GM23248 (cell line): ENCODE measurements around the gene CHD1. TPM values are rescaled to one million over a fixed set of nuclear protein-coding genes. Genes with fewer than 3 reads are reported as not detected.

Experiments used
- DNase-seq: peaks from one replicate; pipeline ENCODE4 v3.0.0-alpha.2; 2015
- H2AFZ ChIP-seq: fragments of 200-600 bp; sonication (generic); 2 replicates; pipeline ENCODE4 v1.6.1; 2016; ENCODE audit warnings: antibody characterized with exemption
- H3F3A ChIP-seq: fragments of 200-600 bp; sonication (generic); 2 replicates; pipeline ENCODE4 v1.6.1; 2016; ENCODE audit warnings: mild to moderate bottlenecking, antibody characterized with exemption, mixed run types; ENCODE audit not compliant: insufficient read depth
- H3K27ac ChIP-seq: fragments of 200-600 bp; sonication (generic); 2 replicates; pipeline ENCODE4 v1.5.1; 2016; ENCODE audit warnings: mild to moderate bottlenecking
- H3K27me3 ChIP-seq: fragments of 200-600 bp; sonication (generic); replicated peaks from 2 replicates; pipeline ENCODE4 v1.6.1; 2016; ENCODE audit warnings: mild to moderate bottlenecking; ENCODE audit not compliant: insufficient read depth
- H3K36me3 ChIP-seq: fragments of 200-600 bp; sonication (generic); 2 replicates; pipeline ENCODE4 v1.6.1; 2016; ENCODE audit warnings: low read depth, mild to moderate bottlenecking
- H3K4me1 ChIP-seq: fragments of 200-600 bp; sonication (generic); 2 replicates; pipeline ENCODE4 v1.6.1; 2016; ENCODE audit warnings: mild to moderate bottlenecking; ENCODE audit not compliant: insufficient read depth
- H3K4me2 ChIP-seq: fragments of 200-600 bp; sonication (generic); one replicate; pipeline ENCODE4 v1.6.1; 2016; ENCODE audit warnings: mild to moderate bottlenecking; ENCODE audit not compliant: unreplicated experiment
- H3K4me3 ChIP-seq: fragments of 200-600 bp; sonication (generic); 2 replicates; pipeline ENCODE4 v1.5.1; 2016; ENCODE audit warnings: mild to moderate bottlenecking
- H3K79me2 ChIP-seq: fragments of 200-600 bp; sonication (generic); 2 replicates; pipeline ENCODE4 v1.6.1; 2016; ENCODE audit warnings: mild to moderate bottlenecking; ENCODE audit not compliant: insufficient read depth
- H3K9ac ChIP-seq: fragments of 200-600 bp; sonication (generic); 2 replicates; pipeline ENCODE4 v1.6.1; 2016; ENCODE audit warnings: mild to moderate bottlenecking
- H3K9me2 ChIP-seq: fragments of 200-600 bp; sonication (generic); 2 replicates; pipeline ENCODE4 v1.6.1; 2016; ENCODE audit warnings: mixed run types, mild to moderate bottlenecking, moderate library complexity; ENCODE audit not compliant: insufficient read depth
- H3K9me3 ChIP-seq: fragments of 200-600 bp; sonication (generic); one replicate; pipeline ENCODE4 v1.6.1; 2017; ENCODE audit warnings: low read depth
- H4K20me1 ChIP-seq: fragments of 200-600 bp; sonication (generic); 2 replicates; pipeline ENCODE4 v1.6.0; 2016; ENCODE audit not compliant: insufficient read depth
- EZH2 ChIP-seq: fragments of 200-600 bp; sonication (generic); IDR thresholded peaks from 2 replicates; pipeline ENCODE4 v1.6.1; 2018; ENCODE audit warnings: antibody characterized with exemption, mild to moderate bottlenecking; ENCODE audit not compliant: insufficient read depth, poor library complexity, severe bottlenecking
- EZH2phosphoT487 ChIP-seq: fragments of 200-600 bp; sonication (generic); IDR thresholded peaks from 2 replicates; pipeline ENCODE4 v1.6.1; 2018; ENCODE audit warnings: antibody characterized with exemption, moderate library complexity, mild to moderate bottlenecking, low read depth; ENCODE audit not compliant: insufficient read depth
- WGBS, 2 experiments: methylation state at CpG; one replicate each; pipeline ENCODE4 v1.1.6; 2015 to 2017; ENCODE audit warnings: low lambda C conversion rate in 2 of 2, low coverage in 1 of 2; ENCODE audit errors: missing lambda C conversion rate in 2 of 2; 5-methylcytosine and 5-hydroxymethylcytosine counted together
- in situ Hi-C: fragments of 300-500 bp; cut with MboI; formaldehyde crosslinking; loops from 2 replicates; pipeline ENCODE4 v1.15.0; 2020
- polyA plus RNA-seq: library from polyadenylated mRNA; unstranded; fragments of >200 nt; fragmentation: Nextera tagmentation; extraction: Ambion mirVana; gene quantifications from 2 replicates; pipeline ENCODE4 v1.2.1, GENCODE V29; 2016
- total RNA-seq: library from RNA; depleted of rRNA; stranded (reverse); fragments of >200 nt; shearing (Covaris generic); gene quantifications from 2 replicates; pipeline ENCODE4 v1.2.3, GENCODE V29; 2014

CHD1 gene
- total and polyA plus RNA-seq, 2 experiments from 2014 or later, result 11.1 to 28.1 TPM

- H2AFZ ChIP-seq, result no peak overlapping the region
- H3F3A ChIP-seq, result peaks cover 14% of the 10 kb centered on the region; the same call in 1 of the 2 replicates
- DNase-seq, result no peak
- H3K9ac ChIP-seq, result no peak overlapping the region
- H3K36me3 ChIP-seq, result peaks cover 63% of the 10 kb centered on the region
- H3K4me1 ChIP-seq, result no peaks in the 10 kb centered on the region
- H3K4me3 ChIP-seq, result no peak overlapping the region
- H3K9me3 ChIP-seq, result no peaks in the 10 kb centered on the region
- H3K4me2 ChIP-seq, result no peak overlapping the region
- H3K9me2 ChIP-seq, result no peaks in the 10 kb centered on the region
- in situ Hi-C loops, result no loop called here
- H3K79me2 ChIP-seq, result no peaks in the 10 kb centered on the region
- no peaks in the 10 kb centered on the region for H3K27me3 ChIP-seq
- TF ChIP-seq EZH2, result no peak
- no peak for TF ChIP-seq EZH2phosphoT487
- H4K20me1 ChIP-seq, result no peaks in the 10 kb centered on the region
- no peak overlapping the region for H3K27ac ChIP-seq
Measured at GRCh38 chr5:98880598-98880997, 48.2 kb downstream of the CHD1 start.

GRCh38 chr5:98880151-98880550 lies 48.7 kb downstream of the CHD1 start:
- in situ Hi-C loops, result no loop called here
- no peak overlapping the region for H3K27ac ChIP-seq
- WGBS, 2 experiments, result 95 to 100% methylated on average over 3 of the region's 3 CpGs
- no peak overlapping the region for H3K9ac ChIP-seq
- peaks cover 66% of the 10 kb centered on the region for H3K36me3 ChIP-seq
- H3K9me2 ChIP-seq, result no peaks in the 10 kb centered on the region
- no peaks in the 10 kb centered on the region for H4K20me1 ChIP-seq
- TF ChIP-seq EZH2phosphoT487 (no peak), EZH2 (no peak)
- no peaks in the 10 kb centered on the region for H3K9me3 ChIP-seq
- H2AFZ ChIP-seq, result no peak overlapping the region
- no peak for DNase-seq
- no peaks in the 10 kb centered on the region for H3K79me2 ChIP-seq
- no peak overlapping the region for H3K4me3 ChIP-seq
- no peaks in the 10 kb centered on the region for H3K27me3 ChIP-seq
- H3K4me2 ChIP-seq, result no peak overlapping the region
- no peaks in the 10 kb centered on the region for H3K4me1 ChIP-seq
- H3F3A ChIP-seq, result peaks cover 16% of the 10 kb centered on the region; the same call in 1 of the 2 replicates

GRCh38 chr5:98877600-98877999 lies 51.2 kb downstream of the CHD1 start:
- H4K20me1 ChIP-seq, result no peaks in the 10 kb centered on the region
- no peak overlapping the region for H3K4me2 ChIP-seq
- no peaks in the 10 kb centered on the region for H3K27me3 ChIP-seq
- H3K36me3 ChIP-seq, result peaks cover 74% of the 10 kb centered on the region
- no peak for DNase-seq
- H3K4me1 ChIP-seq, result peaks cover 5% of the 10 kb centered on the region
- TF ChIP-seq EZH2, result no peak
- TF ChIP-seq EZH2phosphoT487, result no peak
- H3K9me2 ChIP-seq, result no peaks in the 10 kb centered on the region
- H2AFZ ChIP-seq, result no peak overlapping the region
- no peaks in the 10 kb centered on the region for H3K9me3 ChIP-seq
- in situ Hi-C loops, result no loop called here
- no peak overlapping the region for H3K9ac ChIP-seq
- H3K4me3 ChIP-seq, result no peak overlapping the region
- no peaks in the 10 kb centered on the region for H3K79me2 ChIP-seq
- peaks cover 16% of the 10 kb centered on the region; the same call in 1 of the 2 replicates for H3F3A ChIP-seq
- H3K27ac ChIP-seq, result no peak overlapping the region
- WGBS, 2 experiments, result 93 to 98% methylated on average over 2 of the region's 2 CpGs

GRCh38 chr5:98872674-98873073 lies 56.1 kb downstream of the CHD1 start:
- Histone ChIP-seq H3K9me3 (no peaks in the 10 kb centered on the region), H4K20me1 (no peaks in the 10 kb centered on the region), H3K9ac (no peak overlapping the region), H3K4me2 (no peak overlapping the region), H3K4me1 (peaks cover 9% of the 10 kb centered on the region), H3F3A (0 out of 2 replicates have a peak, but pooled peaks cover 9% of the 10 kb centered on the region), H3K79me2 (no peaks in the 10 kb centered on the region), H3K27me3 (no peaks in the 10 kb centered on the region), H3K36me3 (peaks cover 68% of the 10 kb centered on the region), H3K4me3 (no peak overlapping the region), H3K27ac (no peak overlapping the region), H2AFZ (no peak overlapping the region), H3K9me2 (no peaks in the 10 kb centered on the region)
- 56 to 59% methylated on average over 4 of the region's 4 CpGs for WGBS, 2 experiments
- TF ChIP-seq EZH2phosphoT487 (no peak), EZH2 (no peak)
- in situ Hi-C loops, result no loop called here
- DNase-seq, result peak; percentile 64

- H3K4me1 ChIP-seq, result no peaks in the 10 kb centered on the region
- in situ Hi-C loops, result no loop called here
- TF ChIP-seq EZH2, result no peak
- TF ChIP-seq EZH2phosphoT487, result no peak
Measured at GRCh38 chr5:98865690-98866089, 63.1 kb downstream of the CHD1 start.

More at GRCh38 chr5:98865690-98866089, 63.1 kb downstream of the CHD1 start:
- no peak overlapping the region for H3K4me3 ChIP-seq
- H3K27me3 ChIP-seq, result no peaks in the 10 kb centered on the region
- H3K27ac ChIP-seq, result no peak overlapping the region
- H4K20me1 ChIP-seq, result no peaks in the 10 kb centered on the region
- no peak overlapping the region for H3K9ac ChIP-seq
- H2AFZ ChIP-seq, result no peak overlapping the region
- no peaks in the 10 kb centered on the region for H3K9me2 ChIP-seq
- H3F3A ChIP-seq, result no peaks in the 10 kb centered on the region
- DNase-seq, result no peak
- no peaks in the 10 kb centered on the region for H3K79me2 ChIP-seq
- 81 to 92% methylated on average over 2 of the region's 2 CpGs for WGBS, 2 experiments
- H3K36me3 ChIP-seq, result peaks cover 46% of the 10 kb centered on the region
- no peak overlapping the region for H3K4me2 ChIP-seq
- no peaks in the 10 kb centered on the region for H3K9me3 ChIP-seq
